HG02852 (cell line): ENCODE measurements around the gene SMOC1.

Experiments
- ATAC-seq: cut with Tn5 transposase; IDR thresholded peaks from one replicate; pipeline ENCODE4 v1.9.1; 2021; ENCODE audit warnings: mild to moderate bottlenecking, moderate library complexity; ENCODE audit not compliant: unreplicated experiment

The SMOC1 gene

DNA sequence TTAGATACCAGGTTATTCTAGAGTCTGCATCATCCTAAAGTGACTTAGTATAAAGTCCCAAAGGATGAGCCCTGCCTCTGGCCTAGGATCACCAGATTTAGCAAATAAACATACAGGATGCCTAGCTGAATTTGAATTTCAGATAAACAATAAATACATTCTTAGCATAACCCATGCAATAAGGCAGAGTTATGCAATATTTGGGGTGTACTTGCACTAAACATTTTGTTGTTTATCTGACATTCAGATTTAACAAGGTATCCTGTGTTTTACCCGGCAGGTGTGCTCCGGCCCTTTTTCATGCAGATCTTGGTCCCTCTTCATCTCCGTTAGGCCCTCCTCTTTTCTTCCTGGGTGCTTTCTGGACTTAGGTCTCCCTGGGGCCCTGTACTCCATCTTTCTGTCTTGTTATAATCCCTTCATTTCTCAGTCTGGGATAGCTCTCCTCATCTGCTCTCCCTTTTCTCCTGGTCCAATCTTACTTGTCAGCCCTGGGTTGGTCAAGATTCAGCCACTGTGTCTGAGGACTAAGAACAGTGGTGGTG is 18.1 kb upstream of the SMOC1 start:
- no peak for ATAC-seq

DNA sequence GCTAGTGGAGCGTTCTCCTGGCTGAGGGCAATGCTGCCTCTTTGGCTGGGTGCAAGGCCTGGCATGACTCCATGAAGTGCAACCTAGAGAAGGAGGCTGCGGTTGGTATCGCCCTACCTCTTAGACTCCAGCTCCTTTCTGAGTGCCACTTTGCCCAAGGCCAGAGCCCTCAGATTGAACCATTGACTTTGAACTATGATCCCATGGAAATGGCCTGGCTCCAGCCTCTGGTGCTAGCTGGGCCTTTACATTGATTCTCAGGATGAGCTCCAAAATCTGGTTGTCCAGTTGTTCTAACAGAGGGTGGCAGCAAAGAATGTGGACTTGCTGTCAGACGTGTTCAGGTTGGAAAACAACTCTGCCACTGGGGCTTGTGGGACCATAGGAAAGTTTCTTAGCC is 16.1 kb upstream of the SMOC1 start:
- ATAC-seq: no peak

DNA sequence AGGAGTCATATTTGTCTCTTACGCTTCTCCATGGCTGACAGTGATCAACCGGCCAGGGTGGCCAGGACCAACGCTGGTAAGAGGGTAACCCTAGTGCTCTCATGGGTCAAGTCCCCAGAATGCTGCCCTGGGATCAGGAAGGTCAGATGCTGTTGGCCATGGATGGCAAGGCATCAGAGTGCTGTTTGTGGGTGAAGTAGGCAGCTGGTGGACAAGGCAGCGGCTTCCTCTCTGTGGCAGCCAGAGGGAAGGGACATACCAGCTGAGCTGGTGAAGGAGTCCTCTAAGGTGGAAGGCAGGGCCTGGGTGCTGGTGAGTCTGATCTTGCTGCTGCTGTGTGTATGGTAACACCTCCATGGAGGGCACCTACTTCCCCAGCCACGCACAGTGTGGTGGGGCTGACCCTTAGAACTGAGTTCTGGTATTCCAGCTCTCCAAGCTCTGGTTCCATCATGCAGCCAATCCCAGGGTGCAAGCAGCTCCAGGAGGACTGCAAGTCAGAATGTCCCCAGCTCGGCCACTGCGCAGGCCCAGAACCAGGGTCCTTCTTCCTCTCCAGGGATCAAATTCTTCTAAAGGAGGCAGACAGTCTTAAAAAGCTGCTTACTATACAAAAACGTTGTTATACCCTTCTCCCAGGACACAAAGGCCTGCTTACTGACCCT is 13.4 kb upstream of the SMOC1 start:
- ATAC-seq: no peak

DNA sequence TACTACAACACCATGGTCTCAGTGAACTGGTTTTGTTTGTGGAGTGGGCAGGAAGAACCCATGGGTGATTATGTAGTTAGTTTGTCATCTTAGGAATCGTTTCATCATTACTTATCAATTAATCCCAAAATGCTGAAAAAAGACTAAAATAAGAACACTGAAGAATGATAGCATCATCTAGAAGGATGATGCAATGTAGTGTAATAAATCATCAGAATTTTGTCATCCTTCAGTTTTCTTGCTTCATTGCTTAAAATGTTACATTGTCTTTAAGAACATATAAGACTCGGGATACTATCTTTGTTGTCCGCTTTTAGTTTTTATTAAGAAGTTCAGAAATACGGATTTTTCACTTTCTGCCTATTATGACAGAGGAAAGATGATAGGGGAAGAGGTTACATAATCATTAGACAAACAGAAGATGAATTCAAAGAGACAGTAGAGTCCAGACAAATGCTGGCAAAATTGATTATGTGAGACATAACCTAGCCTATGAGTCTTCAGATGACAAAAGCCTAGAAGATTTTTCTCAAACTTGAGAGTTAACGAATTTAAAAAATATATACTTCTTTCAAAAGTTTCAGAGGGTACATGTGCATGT is 10.8 kb upstream of the SMOC1 start:
- ATAC-seq: no peak

DNA sequence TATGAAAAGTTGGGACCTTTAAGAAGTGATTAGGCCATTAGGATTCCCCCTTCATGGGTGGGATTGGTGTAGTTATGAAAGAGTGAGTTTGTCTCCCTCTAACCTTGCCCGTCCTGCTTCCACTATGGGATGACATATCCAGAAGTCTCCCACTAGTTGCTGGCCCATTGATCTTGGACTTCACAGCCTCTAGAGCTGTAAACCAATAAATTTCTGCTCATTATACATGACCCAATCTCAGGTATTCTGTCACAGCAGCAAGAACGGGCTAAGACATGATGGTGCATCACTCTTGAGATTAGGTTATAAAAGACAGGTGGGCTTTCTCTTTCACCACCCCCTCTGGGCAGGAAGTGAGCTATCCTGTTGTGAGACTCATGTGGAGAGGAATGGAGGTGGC is 8.6 kb upstream of the SMOC1 start:
- ATAC-seq: no peak

DNA sequence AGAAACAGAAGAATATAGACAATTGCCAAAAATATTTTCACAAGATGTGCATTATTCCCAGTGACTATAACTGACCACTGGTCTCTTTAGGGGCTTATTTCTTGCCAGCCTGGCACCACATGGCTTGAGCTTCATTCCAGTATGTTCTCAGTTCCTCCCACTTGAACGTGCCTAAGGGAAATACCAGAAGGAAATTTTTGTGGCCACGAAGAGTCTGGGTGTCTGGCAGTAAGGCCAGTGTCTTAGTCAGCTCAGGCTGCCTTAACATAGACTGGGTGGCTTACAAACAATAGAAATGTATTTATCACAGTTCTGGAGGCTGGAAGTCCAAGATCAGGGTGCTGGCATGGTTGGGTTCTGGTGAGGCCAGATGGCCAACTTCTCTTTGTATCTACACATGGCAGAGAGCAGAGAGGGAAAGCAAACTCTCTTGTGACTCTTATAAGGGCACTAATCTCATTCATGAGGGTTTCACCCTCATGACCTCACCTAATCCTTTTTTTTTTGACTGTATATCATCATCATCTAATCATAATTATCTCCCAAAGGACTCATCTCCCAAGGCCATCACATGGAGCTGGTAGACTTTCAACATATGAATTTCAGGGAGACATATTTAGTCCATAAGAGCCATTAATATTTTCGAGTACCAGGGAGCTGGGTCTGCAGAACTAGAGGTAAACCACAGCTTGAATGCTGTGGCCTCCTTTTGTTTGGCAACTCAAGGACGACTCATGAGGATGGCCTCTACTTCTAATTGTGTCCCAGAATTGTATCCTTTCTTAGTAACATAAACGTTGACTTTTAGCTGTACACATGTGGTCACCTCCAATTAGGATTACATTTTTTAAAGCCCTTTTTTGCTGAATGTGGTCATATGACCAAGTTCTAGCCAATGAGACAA is 5.1 kb upstream of the SMOC1 start:
- no peak for ATAC-seq

DNA sequence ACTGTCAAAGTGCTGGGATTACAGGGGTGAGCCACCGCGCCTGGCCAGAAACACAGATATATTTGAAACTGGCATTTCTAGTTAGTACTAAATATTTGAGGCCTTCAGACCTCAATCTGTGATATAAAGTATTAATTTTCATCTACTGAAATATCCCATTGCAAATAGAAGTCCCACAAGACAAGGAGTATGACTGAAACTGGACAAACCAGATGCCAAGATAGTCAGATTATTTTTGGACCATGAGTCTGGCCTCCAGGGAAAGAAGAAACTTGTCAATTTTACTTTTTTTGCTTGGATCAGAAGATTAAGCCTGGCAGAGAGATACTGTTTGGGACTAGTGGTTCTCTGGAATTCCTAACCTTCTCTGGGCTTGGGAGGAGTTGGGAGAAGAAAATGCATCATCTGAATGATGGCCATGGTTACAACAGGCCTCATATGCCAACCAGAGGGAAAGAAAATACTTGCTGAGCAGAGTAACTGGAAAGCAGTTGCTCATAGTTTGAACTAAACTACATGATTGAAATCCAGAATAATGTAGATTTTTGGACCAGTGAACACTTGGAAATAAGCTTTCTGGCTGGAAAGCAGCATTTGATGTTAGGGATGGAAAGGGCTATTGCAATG is 2.9 kb upstream of the SMOC1 start:
- no peak for ATAC-seq

DNA sequence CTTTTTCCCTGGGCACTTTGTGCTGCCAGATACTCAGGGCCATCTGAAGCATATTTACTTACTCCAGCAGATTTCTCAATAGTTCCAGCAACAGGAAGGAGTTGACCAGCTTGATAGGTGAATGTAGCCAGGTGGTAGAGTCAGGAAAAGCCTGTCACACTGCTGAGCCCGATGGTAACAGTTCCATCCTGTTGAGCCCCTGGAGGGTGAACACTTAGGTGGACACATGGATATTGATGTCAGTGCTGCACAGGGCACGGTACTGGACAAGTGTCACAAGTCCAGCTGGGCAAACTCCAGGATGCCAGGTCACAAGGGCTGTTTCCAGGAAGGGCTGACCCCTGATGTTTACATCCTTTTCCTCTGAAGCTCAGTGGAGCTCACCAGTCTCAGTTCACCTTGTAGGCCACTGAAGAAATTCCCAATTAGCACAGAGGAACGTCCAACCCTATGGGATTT is 2.3 kb upstream of the SMOC1 start:
- ATAC-seq: no peak

DNA sequence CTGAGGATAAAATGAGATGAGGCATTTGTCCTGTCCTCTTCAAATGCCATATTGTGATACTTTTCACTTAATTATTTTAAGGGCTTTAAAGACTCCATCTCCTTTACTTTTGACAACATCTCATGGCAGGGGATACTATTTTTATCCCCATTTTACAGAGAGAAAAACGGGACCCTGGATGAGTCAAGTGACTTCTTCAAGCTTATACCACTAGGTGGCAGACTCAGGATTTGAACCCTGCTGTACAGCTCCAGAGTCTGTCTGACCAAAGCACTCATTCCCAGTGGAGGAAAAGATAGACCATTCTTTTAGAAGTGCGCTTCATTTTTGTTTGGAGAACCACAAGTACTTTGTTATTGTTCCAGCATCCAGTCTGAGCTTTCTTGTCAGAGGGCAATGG is 1.7 kb upstream of the SMOC1 start:
- no peak for ATAC-seq

DNA sequence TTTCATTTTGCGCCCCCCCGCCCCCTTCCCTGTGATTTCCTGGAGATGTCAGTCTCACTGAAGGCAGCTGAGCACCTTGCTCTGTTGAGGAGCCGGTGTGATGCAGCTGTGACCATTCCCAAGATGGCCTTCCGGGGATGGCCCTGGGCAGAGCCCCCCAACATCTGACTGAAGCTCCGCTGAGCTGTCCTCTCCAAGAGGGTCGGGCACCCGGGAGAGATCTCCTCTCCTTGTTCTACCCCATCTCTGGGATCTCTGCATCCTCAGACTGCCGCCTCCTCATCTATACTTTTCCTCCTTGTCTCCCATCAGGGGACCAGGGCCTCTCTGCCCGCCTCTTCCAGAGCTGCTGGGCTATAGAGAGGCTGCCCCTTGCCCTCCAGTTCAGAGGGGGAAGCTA is 965 bp upstream of the SMOC1 start:
- ATAC-seq: no peak

DNA sequence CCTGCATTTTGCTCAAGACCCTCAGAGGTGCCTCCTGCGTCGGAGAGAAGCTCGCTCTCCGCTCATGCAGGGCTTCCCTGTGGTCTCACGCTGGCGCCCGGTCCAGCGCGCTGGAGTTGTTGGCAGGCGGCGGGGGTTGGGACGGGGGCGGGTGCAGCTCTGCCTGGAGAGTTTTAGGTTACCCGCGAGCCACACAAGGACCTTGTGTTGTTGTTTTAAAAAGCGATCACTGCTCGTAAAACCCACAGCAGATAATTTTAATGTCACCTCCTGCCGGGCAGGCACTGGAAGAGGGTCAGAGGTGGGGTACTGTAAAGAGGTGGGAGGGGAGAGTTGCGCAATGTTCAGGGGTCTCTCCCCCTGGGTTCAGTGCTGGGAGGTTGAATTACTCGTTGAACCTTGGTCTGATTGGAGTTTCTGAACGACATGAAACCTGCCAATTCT is 850 bp downstream of the SMOC1 start:
- ATAC-seq: no peak

DNA sequence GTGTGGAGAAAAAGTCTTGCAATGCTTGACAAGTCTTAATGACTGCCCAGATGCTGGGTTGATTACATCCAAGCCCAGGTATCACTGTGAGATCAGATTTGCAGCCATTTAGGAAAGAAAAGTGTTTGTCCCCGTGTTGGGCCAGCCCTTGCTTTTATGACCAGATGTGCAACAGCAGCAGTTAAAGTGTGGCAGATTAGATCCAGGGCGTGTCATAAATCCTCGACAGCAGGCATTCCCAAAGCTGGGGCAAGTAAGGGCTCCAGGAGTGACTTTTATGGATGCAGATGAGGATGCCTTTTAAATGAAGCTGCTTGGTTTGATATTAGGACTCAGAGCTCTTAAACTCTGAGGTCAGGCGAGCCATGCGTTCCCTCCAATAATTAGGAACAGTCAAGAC is 1.7 kb downstream of the SMOC1 start:
- no peak for ATAC-seq

DNA sequence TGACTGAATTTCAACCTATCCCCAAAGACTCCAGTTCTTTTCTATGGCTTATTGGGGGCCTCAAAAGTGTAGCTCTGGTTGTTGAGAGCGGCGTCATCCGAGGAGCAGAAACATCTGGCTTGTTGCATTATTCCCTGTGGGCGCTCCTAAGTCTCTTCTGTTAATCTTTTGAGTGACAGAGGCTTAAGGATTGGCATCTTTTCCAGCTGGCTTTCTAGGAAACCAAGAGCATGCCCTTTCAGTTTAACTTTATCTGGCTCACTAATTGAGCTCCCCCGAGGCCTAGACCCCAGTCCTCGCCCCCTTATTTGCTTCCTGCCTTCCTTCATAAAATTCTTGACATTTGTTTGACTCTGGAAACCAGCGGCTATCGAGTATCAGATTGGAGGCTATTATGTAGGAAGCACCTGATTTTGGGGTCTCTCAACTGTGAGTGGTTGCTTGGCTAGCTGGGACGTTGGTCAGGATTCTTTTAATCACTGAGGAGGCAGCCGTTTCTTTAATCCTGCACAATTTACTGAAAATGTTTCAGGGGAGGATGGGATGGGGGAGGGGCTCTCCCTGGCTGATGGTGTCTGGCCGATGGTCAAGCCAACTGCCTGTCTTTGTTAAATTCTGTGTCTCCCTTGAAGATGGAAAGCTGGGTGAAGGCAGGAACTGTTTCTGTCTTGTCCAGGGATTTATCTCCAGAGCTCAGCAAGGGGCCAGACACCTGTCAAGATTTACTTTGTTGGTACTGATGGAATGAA is 3.1 kb downstream of the SMOC1 start:
- ATAC-seq: no peak

DNA sequence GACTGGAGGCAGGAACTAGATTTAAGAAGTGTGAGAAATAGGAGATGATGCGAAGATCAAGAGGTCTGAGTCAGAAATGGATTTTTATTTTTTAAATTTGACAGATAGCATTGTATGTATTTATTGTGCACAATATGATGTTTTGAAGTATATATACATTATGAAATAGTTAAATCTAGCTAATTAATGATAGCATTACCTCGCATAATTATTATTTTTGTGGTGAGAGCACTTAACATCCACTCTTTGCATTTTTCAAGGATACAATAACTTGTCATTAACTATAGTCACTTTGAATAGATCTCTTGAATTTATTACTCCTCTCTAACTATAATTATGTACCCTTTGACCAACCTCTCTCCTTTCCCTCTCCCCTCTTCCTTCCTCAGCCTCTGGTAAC is 3.7 kb downstream of the SMOC1 start:
- no peak for ATAC-seq

DNA sequence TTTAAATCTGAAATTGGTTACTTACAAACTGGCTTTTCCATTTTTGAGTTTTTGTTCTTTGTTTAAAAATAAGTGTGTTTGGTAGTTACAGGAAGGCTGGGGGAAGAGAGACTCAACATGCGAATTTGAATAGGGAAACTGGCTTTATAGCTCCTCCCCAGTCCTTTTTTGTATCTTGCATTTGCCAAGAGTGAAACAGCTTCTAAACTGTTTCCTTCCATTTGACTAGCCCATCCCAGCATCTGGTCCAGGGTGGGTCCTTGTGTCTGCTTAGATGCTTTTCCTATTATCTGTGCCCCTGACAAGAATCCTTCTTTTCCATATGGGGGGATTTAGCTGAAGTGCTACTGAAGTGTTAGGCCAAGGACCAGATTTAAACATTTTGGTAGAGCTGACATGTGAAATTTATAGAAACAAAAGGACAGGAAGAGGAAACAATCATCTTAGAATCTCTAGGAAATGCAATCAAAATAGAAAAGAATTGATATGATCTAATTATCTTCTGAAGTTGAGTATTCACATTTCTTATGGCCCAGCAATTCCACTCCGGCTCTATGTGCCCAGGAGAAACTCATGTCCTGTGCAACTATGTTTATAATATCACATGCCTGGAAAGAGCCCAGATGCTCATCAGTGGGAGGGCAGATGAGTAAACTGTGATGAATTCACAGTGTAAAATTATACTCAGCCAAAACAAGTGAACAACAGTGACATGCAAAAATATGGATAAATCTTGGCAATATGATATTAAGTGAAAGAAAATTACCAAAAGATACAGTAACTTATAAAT is 7.4 kb downstream of the SMOC1 start:
- ATAC-seq: no peak

DNA sequence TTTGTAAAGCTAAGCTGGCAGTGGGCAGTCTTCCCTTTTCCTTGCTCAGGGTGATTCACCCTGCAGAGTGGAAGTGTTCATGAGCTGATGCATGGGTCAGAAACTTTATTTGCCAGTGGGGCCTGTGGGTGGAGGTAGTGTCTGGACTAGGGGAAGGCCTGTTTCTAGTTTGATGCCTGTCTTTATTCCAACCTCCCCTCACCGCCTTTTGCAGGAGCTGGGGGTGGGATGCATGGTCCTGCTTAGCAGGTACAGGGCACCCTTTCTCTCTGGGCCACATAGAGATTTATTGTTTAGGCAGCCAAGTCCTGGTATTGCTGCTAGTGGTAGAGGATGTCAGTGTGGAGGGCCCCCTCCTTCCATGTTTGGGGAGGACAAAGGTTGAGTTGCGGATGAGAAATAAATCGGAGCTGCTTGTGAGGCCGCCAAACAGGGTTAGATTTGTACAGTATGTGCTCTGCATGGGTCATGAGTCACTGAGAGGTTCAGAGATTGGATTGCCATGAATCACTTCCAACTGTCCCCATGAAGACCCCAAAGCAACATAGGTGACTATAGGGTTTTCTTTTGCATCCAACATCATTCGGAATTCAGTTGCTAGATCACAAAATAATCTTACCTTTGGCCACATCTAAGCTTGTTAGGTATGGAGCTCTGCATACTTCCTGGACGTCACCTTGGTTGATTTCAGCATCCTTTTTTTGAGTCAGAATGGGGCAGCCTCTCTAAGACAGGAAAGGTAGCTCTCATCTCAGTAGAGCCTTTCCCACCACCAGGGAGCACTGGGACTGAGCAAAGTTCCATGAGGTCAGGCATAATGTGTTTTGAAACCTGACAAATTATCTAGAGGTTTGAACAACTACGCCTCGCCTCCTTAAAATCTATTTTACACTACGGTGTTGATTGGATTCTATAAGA is 8.8 kb downstream of the SMOC1 start:
- ATAC-seq: no peak

DNA sequence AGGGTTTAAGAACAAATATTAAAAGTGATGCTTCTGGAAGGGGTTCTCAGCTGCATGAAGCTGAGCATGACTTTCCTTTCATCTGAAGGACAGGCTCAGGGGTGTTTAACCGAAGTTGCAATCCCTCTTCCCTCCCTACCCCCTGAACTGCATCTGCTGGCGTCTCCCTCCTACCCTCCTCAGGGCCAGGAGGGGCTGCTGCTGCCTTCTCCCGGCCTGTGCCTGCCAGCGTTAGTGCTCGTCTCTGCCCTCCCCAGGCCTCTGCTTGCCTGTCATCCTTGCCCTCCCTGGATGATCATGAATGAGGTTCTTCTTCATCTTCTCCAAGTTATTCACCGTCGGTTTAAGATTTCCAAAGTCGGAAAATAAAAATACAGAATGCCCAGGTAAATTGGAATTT is 12.2 kb downstream of the SMOC1 start:
- no peak for ATAC-seq

DNA sequence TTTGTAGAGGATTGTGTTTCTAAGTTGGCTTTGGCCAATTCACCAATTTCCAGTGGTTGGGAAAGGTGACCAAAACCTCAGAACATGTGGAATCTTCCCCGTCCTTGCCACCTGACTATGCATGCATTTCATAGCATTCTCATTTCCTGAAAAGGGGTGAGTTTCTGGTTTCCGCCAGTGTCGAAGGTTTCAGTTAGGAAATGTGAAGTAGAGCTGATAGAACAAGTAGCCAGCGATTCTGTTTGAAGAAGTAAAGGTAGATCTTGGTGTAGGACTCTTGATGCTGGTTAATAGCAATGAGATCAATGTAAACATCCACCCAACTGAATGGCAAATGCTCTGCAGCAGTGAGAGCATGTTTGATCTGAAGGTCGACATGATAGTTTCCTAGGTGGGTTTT is 15.9 kb downstream of the SMOC1 start:
- no peak for ATAC-seq

DNA sequence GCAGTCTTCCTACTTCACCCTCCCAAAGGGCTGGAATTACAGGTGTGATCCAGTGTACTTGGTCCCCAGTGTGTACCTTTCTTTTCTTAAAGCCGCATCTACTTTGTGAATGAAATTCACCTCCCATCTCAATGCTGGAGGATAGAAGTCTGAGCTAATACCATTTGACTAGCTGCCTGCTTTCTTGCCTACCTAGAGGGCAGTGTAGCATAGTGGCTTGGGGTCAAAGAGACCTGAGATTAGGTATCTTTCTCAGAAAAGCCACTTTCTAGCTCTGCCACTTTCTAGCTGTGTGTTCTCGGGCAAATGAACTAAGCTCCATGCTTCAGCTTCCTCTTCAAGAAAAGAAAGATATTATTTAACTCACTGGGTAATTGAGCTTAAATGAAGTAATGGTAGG is 16.9 kb downstream of the SMOC1 start:
- ATAC-seq: no peak
